ENCODE data around the gene KCNJ15. TPM values are rescaled to one million over a fixed set of nuclear protein-coding genes. Genes with fewer than 3 reads are reported as not detected.

KCNJ15 gene
- total RNA-seq, 3 donors from 2014 or later, result 0.44 to 0.77 TPM; not detected in 1

DNA sequence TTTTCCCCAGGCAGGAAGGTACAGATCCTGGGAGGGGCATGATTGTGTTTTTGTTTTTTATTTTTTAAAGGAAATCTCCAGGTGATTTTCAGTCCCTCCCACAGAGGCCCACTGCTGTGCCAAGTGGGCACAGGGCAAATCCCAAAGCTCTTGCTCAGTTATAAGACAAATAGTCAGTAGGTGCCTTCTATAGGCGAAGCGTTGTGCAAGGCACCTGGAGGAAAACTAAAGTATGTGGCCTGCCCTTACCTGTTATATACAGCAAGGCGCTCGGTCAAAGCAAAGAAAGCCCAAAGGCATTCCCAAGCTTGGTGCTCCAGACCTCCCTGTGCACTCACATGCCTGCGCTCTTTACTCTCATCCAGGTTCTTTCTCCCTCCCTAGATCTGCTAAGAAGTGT lies 81.0 kb downstream of the KCNJ15 start:
- DNase-seq (no peak), ATAC-seq (no peak)
- H3K4me1 ChIP-seq (ENCODE audit: low read depth), result no peaks in the 10 kb centered on the region
- TF ChIP-seq, protein P1, sequence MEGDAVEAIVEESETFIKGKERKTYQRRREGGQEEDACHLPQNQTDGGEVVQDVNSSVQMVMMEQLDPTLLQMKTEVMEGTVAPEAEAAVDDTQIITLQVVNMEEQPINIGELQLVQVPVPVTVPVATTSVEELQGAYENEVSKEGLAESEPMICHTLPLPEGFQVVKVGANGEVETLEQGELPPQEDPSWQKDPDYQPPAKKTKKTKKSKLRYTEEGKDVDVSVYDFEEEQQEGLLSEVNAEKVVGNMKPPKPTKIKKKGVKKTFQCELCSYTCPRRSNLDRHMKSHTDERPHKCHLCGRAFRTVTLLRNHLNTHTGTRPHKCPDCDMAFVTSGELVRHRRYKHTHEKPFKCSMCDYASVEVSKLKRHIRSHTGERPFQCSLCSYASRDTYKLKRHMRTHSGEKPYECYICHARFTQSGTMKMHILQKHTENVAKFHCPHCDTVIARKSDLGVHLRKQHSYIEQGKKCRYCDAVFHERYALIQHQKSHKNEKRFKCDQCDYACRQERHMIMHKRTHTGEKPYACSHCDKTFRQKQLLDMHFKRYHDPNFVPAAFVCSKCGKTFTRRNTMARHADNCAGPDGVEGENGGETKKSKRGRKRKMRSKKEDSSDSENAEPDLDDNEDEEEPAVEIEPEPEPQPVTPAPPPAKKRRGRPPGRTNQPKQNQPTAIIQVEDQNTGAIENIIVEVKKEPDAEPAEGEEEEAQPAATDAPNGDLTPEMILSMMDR (IDR thresholded peaks at IDR 0.05), result no peak
- H3K4me3 ChIP-seq, result no peak overlapping the region
- H3K9me3 ChIP-seq, result no peaks in the 10 kb centered on the region
- H3K36me3 ChIP-seq (ENCODE audit: low read depth), result no peaks in the 10 kb centered on the region
- intact Hi-C loops (cut with DNase I, micrococcal nuclease), result no loop called here

DNA sequence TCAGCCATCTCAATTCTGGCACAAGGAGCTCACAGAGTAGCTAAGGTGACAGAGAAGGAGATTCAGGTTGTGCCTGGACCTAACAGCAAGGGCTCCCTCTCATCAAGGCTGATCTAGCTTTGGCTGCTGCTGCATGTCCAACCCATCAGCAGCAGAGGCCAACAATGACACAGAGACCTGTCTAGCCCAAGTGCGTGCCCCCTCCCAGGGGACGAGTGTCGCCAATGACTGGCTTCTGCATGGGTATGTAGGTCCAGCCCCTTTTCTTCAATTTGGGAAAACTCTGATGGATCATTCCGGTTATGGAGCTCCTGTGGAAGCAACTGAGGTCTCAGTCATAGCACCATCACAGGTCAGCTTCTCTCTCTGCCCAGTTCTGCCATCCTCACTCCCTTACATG lies 83.3 kb downstream of the KCNJ15 start:
- no peaks in the 10 kb centered on the region for H3K9me3 ChIP-seq
- TF ChIP-seq, protein P1 (IDR thresholded peaks at IDR 0.05), result no peak
- intact Hi-C loops (cut with DNase I, micrococcal nuclease), result no loop called here
- ATAC-seq (no peak), DNase-seq (no peak)
- no peaks in the 10 kb centered on the region for H3K4me1 ChIP-seq (ENCODE audit: low read depth)
- no peaks in the 10 kb centered on the region for H3K36me3 ChIP-seq (ENCODE audit: low read depth)
- H3K4me3 ChIP-seq, result no peak overlapping the region

DNA sequence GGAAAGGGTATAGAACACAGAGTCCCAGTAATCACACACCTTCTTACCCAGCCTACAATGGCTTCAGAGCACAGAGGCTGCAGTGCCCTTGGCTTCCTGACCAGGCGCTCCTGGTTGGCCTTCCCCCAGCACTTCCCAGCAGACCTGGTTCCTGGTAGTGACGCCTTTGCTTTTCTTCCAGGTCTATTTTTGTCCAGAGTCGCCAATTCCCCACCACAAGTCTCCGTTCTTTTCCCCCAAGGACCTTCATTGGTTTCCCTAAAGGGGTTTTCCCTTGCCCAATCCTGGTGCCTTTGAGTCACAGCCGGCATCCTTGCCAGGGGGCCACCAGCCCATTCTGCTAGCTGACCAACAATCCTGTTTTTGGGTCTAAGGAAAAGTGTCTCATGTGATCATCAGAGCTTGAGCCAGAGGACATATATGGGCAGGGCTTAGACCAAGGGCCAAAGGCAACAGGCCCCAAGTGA lies 84.8 kb downstream of the KCNJ15 start:
- Histone ChIP-seq H3K4me1 (ENCODE audit: low read depth) (no peaks in the 10 kb centered on the region), H3K9me3 (no peaks in the 10 kb centered on the region), H3K4me3 (no peak overlapping the region), H3K36me3 (ENCODE audit: low read depth) (no peaks in the 10 kb centered on the region)
- ATAC-seq, result no peak
- DNase-seq, result no peak
- intact Hi-C loops (cut with DNase I, micrococcal nuclease), result no loop called here
- TF ChIP-seq, protein P1 (IDR thresholded peaks at IDR 0.05), result no peak

DNA sequence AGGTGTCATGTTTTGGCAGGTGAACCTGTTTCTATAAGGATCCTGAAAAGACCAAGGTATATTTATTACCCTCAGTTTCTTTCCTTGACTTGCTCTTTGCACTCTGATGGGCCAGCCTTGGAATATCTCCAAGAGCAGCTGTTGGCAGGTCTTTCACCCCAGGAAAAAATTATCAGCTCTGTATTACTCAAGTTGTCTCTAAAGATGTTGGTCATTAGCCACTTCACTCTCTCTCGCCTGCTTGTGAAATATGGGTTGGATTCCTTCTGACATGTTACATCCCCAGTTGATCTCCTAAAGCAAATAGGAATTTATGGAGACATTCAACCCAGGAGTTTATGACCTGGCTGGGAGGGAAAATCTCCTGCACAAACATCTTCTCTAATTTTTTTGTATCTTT lies 85.9 kb downstream of the KCNJ15 start:
- H3K4me3 ChIP-seq, result no peak overlapping the region
- ATAC-seq, result no peak

DNA sequence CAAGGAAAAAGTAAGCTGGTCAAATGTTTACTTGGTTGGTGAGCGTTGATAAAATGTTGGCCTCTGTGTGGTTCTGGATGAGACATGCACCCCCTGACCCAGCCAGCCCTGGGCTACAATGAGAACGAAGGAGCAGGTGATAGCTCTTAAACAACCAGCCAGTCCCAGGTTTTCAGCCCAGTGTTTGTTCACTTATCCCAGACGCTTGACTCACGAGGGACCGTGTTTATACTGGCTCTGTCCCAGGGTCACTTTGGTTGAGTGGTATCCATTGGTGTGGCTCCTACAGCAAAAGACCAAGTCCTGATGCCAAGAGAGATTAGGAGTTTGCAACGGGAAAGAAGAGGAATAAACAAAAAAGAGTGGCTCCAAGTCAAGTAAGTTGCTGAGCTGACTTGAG lies 86.9 kb downstream of the KCNJ15 start:
- intact Hi-C loops (cut with DNase I, micrococcal nuclease), result no loop called here
- Histone ChIP-seq H3K36me3 (ENCODE audit: low read depth) (no peaks in the 10 kb centered on the region), H3K4me1 (ENCODE audit: low read depth) (no peaks in the 10 kb centered on the region), H3K9me3 (no peaks in the 10 kb centered on the region), H3K4me3 (no peak overlapping the region)
- DNase-seq (peak in 1 of 3 donors; percentile 24), ATAC-seq (peak; percentile 51)
- TF ChIP-seq, protein P1 (IDR thresholded peaks at IDR 0.05), result no peak

More for the DNA sequence above, 85.9 kb downstream of the KCNJ15 start:
- TF ChIP-seq, protein P1 (IDR thresholded peaks at IDR 0.05), result no peak
- intact Hi-C loops (cut with DNase I, micrococcal nuclease), result no loop called here
- Histone ChIP-seq H3K36me3 (ENCODE audit: low read depth) (no peaks in the 10 kb centered on the region), H3K4me1 (ENCODE audit: low read depth) (no peaks in the 10 kb centered on the region), H3K9me3 (no peaks in the 10 kb centered on the region)
- DNase-seq, result no peak

DNA sequence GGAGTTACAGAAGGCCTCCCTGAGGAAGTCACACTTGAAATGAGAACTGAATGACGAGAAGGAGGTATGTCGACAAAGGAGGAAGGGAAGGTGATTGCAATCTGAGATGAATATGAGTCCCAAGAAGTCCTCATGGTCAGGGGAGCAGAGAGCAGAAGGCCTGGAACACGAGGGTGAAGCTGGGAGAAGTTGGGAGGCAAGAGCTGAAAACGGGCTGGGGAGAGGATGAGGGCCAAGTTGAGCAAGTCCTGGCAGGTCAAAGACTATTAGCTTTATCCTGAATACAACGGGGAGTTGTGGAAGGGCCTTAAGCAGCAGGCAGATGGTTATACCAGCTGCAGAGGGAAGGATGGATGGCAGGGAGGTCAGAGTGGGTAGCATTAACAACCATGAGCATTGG lies 89.5 kb downstream of the KCNJ15 start:
- TF ChIP-seq, protein P1 (IDR thresholded peaks at IDR 0.05), result no peak
- no peak for DNase-seq
- H3K9me3 ChIP-seq, result no peaks in the 10 kb centered on the region
- no peaks in the 10 kb centered on the region for H3K4me1 ChIP-seq (ENCODE audit: low read depth)
- no peak for ATAC-seq
- no peak overlapping the region for H3K4me3 ChIP-seq
- intact Hi-C loops (cut with DNase I, micrococcal nuclease), result no loop called here
- no peaks in the 10 kb centered on the region for H3K36me3 ChIP-seq (ENCODE audit: low read depth)
